Measurements from ENCODE around the gene BLACAT1.

BLACAT1 gene

DNA sequence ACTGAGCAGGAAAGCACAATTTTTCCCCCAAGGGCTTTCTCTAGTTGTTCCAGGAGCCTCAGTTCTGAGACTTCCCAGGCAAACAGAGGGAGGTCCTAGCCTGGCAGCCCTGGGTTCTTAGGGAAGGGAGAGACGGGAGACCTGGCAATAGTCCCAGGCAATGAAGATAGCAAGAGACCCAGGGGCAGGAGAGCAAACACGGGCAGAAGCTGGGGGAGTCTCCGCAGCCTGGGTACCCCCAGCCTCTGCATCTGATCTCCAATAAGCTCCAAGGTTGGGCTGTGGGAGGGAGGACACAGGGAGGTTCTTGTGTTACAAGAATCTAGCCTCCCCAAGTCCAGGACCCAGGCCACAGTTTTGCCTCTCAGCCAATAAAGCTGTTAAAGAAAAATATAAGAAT, 2.4 kb downstream of the BLACAT1 start:
- no peak for DNase-seq (ENCODE audit: low spot score)

DNA sequence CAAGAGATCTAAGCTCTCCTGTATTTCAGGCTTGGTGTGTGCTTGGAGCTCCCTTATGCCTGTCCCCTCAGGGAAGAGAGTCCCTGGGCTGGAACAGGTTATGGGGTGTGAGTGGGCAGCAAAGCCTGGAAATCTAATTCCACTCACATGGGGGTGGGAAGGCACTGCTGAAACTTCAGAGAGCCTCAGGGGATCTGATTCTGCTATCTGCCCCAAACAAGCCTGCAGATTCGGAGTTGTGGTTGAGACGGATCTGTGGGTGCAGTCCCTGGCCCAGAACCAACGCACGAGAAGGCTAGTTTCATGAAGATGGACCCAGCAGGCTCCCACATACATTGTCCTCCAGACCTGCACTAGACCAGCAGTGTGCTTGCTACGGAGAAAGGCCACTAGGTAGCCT, 2.9 kb downstream of the BLACAT1 start:
- no peak for DNase-seq (ENCODE audit: low spot score)

DNA sequence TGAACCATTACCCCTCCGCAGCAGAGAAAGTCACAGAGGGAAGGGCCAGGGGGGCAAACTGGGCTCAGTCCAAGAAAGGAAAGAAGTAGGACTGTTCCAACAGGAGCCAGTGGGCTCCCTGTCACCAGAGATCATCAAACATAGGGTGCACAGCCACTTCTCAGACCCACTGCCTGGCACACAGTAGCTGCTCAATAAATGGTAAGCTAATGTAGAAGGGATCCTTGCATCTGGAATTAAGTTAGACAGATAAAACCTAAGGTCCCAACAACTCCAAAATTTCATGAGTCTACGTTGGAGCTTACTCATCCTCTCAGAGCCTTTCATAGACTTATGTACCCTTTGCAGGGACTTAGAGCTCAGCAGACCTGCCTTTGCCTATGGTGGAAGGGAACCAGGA, 3.5 kb downstream of the BLACAT1 start:
- no peak for DNase-seq (ENCODE audit: low spot score)

DNA sequence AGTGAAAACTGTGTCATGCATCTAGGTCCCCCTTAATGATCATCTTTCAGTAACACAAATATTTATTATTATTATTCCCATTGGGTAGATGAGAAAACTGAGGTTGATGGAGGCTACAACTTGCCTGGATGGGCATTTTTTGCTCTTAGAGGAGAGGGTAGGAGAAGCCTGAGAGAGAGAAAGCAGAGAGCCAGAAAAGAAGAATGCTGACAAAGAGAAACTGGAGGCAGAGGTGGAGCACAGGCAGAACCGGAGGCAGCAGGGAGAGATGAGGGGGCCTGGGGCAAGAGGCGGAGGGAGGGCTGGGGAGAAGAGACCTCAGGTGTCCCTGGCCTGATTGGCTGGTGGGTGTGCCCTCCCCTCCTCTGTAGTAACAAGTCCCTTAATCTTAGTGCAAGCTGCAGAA, 4.1 kb downstream of the BLACAT1 start:
- DNase-seq (ENCODE audit: low spot score): no peak

DNA sequence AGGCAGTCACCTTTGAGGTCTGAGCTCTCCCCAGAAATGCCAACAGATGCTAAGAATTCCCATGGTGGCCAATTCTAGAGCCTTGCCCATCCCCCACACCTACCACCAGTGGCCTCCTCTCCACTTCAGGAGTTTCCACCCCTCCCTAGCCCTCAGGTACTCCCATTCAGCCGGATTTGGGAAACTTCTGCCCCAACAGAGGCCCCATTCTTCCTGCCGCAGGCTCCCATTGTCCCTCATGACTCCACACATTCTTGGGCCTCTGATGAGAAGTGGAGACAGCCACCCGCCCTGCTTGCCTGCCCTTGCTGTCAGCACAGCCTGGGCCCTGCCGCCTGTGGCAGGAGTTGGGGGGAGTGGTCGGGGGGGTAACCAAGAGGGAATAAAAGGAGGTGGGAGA, 4.6 kb downstream of the BLACAT1 start:
- DNase-seq (ENCODE audit: low spot score): no peak

DNA sequence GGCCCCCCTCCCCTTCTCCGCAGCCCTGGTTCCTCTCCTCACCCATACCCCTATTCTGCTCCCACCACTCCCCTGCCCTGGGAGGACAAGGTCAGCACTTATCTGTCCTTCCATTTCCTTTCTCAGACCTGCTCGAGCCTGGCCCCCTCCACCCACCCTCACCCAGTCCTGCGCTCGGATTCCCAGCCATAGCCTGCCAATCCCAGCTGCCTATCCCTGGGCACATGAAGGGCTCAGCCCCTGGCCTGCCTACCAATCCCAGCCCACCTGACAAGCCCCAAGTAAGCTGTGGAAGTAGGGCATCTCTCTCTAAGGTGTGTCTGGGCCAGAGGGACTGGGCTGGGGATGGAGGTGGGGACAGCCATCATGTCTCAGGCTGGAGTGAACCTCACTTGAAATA, 5.4 kb downstream of the BLACAT1 start:
- DNase-seq (ENCODE audit: low spot score): no peak

DNA sequence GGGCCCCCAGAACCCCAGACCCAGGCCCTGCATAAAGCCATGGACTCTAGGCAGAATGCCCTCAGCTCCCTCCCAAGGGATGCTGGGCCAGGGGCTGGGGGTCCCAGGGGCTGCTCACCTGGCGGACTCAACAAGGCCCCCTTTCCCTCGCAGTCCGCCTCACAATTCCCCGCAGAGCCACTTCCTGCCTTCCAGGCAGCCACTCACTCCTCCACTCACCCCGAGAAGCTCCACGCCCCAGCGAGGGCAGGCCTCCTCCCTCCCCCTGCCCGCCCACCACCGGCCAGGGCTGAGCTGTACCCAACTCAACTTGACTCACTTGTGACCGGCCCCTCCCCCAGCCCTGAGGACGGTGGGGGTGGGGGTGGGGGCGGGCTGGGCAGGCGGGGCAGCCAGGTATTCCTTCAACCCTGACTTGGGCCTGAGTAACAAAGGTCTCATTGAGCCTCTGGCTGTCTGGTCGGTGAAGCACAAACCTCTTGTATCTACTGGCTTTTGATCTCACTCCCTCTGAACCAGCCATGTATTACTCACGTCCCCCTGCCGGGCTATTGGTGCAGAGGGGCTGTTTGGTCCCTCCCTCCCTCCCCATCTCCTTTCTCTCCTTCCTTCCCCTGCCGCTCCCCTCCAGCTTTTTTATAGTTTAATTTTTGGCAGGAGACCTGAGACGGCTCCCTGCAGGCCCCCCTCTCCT, 5.9 kb downstream of the BLACAT1 start:
- no peak for DNase-seq (ENCODE audit: low spot score)

DNA sequence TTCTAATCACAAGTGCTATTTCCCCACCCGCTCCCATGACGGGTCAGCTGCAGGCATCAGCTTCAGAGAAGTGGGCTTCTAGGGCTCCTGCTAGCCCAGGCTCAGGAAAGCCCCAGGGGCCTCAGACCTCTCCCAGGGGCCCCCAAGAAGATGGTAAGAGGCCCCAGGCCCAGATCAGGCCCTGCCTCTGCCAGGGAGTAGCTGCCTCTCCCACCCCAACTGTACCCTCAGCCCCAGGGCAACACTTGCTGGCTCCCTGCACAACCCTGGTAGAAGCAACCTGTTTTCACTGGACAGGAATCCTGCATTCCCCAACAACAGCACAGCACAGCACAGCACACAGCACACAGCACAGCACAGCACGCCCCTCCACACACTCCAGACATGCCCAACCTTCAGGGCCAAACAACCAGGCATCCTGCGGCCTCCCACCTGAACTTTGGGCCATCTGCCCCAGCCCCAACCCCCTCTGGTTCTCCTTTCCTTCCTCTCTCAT, 6.5 kb downstream of the BLACAT1 start:
- no peak for DNase-seq (ENCODE audit: low spot score)

DNA sequence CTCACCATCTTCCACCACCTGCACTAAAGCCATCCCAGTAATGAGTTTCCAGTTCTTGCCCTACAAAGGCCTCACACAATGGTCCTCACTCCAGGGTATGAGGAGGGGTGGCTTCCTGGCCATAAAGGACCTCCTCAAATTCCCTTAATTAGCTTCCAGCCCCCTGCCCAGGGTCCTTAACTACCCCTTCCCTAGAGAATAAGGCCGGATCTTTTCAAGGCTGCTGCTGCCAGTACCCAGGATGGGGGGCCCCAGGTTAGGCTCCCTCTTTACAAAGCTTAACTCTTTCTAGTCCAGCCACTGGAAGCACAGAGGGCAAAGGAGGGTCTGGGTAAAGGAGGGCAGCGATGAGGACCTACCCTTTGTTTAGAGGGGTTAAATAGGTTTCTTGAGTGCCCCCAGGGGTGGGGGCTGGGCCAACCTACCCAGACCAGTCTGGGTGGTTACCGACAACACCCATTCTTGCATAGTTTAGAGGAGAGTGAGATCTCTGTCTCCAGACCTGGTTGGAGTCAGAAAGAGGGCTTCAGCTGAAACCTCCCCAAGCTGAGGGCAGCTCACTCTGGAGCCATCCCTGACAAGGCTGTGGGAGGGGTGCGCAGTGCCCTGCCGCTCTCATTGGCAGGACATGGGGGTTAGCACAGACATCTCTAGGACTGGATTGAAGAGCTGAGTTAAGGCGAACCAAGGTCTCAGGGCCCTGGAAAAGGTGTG, 7.1 kb downstream of the BLACAT1 start:
- DNase-seq (ENCODE audit: low spot score): no peak

DNA sequence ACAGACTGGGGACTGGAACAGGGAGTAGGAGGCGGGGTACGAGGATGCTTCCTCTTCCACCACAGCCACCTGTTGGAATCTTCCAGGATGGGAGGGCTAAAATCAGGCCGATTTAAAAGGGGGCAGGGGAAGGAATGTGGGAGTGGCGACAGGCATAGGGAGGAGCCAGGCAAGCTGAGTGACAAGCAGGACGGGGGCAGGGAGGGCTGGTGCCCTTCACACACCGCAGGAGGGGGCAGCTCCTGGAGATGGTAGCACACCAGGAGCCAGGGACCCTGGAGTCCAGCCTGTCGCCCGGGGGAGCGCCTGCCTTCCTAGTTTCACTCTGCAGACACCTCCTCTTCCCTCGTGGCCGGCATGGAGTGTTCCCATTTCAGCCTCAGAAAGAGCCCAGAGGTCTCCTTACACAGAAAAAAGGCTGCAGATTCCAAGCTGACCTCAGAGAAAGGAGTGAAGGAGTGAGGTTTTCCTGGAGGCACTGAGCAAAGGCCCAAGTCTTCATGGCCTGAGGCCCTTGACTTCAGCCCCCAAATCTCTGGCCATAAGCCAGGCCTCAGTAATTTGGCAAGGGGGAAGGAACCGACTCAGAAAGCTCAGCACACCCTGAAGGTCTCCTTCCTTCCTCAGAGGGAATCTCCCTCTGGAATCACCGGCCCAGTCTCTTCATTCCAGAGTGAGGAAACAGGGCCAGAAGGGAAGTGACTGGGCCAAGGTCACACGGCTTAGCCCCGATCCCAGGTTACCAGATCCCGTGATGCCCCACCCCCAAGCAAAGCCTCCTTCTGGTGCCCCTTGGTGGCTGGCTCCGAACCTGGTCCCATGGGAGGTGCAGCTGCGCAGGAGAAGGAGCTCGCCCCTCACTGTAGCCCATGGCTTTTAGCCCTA, 8.1 kb downstream of the BLACAT1 start:
- DNase-seq (ENCODE audit: low spot score): no peak

DNA sequence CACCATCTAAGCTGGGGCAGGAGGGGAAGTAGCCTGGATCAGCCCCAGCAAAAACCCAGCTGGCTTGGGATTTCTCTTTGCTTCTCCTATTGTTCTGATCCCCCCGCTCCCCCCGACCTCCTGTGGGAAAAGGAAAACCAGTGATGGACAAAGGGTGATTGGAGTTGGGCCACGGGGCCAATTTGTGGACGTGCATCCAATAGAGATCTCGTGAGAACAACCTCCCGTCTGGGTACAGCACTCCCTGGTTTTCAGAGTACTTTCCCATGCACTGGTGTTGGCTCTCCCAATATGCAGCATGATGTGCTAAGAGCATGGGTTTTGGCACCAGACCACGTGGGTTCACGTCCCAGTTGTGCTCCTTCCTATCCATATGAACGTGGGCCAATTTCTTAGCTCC, 9.0 kb downstream of the BLACAT1 start:
- DNase-seq (ENCODE audit: low spot score): peak; percentile 58

DNA sequence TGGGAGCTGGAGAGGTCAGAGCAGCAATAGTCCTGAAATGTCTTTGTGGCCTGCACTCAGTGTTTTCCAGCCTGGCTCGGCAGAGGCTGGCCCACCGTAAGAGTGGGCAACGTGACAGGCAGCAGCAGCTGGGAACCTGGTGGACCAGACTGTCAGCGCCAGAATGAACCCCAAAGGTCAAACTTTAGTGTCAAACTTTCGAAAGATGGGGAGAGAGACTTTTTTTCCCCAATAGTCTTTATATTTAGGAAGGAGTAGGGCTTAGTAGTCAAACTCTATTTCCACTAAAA, 10.3 kb downstream of the BLACAT1 start:
- no peak for DNase-seq (ENCODE audit: low spot score)

DNA sequence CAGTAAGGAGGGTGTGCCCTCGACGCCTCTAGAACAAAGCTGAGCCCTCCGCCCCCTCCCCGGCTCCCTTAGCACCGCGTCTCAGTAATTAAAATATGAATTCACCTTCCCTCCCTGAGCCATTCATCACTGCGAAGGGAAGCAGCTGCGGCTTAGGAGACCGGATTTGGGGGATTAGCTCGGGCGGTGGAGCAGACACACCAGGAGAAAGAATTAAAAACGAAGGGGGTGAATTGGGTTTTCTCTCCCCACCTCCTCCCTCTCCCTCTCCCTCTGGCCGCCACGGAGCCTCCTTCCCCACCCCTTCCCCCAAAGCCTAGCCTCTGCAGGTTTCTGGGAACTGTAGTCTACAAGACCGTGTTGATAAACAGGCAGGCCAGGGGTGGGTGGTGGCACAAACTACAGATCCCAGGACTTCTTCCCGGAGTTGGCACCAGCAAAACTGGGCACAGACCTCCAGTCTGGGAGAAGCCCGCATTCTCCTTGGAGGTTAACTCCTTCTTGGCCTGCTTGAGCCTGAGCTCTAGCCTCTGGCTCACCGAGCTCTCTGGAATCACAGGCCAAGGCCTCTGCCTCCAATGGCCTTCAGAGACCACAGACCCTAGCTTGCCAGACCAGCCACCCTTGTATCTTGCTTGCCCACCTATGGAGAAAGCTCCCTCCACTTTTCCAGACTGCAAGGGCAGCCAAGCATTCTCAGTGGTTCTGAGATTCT, 10.8 kb downstream of the BLACAT1 start:
- DNase-seq (ENCODE audit: low spot score): peak; percentile 93

DNA sequence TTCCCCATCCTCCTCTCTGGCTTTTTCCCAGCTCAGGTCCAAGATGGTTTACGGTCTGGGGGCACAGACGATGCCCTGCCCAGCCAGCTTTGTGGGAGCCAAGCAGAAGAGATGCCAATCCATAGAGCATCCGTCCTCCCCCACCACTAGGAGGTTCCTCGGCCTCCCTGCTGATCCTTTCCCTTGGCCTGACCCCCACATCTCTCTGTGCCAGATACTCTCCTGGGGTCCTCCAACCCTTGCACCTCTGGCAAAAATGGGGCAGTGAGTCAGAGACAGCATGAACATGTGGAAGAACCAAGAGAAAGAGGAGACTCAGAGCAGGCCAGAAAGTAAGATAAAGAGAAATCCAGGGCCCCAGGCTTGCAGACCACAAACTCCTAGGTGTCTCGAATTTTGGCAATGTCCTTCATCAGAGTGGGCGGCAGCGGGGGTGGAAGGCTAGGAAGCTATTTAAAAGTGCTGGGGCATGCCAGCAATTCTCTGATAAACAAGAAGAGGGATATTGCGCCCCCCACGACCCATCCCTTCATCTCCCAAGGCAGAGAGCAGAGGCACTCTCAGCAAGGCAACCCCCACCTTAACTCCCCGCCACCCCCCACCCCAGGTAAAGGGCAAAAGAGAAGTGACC, 11.4 kb downstream of the BLACAT1 start:
- DNase-seq (ENCODE audit: low spot score): no peak

DNA sequence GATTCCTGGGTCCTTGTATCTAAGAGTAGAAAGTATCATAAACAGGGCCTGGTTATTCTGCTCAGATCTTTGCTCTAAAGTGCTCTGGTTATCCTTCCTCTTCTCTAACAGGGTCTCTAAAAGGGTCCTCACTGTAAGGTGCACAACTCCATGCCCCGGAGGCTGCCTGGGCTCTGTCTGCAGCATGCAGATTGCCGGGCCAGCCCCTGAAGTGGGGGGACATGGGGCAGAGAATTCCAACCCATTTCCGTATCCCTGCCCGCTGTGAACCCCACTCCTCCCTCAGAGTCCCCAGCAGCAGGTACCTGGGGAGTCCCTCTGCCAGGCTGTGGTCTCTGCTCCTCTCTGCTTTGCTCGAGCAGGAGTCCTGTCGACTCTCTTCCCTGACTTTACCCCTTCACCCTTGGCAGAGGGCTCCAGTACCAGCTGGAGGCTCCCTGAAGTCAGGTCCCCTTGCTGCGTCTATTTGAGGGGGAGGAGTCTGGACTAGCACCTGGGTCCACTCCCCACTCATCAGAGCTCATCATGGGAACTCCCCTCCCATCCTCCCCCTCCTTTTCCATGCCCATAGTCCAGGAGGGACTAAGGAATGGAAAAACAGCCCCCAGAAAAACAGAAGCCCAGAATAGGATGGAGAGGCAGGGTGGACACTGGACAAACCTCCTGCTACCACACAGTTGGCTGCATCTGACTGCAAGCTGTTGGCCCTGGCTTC, 12.1 kb downstream of the BLACAT1 start:
- DNase-seq (ENCODE audit: low spot score): no peak

DNA sequence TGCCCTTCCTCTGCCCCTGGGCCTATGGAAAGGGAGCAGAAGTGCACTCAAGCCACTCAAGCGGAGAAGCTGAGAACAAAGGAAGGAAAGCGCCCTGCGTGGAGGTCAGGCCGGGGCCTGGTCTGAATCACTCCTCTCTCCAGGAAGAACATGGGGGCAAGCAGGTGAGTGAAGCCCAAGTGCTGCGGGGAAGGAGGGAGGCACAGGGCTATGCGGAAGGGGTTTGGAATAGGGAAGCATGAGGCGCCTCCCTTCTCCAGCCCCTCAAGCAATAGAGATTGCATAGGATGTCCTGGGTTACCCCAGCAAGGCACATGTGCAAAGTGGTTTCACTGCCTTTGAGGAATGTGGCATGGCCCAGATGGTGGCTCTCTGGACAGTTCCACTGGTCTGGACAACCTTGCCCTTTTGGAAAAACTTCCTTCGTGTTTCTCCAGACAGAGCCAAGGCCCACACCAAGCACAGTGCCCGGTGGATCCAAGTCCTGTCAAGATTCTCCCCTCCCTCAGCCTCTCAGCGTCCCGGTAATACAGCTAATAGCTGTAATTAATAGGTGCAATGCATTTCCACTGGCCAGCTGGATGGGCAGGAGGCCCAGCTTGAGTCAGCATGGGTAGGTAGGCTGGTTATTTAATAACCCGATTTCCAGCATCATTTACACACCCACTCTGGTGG, 13.7 kb downstream of the BLACAT1 start:
- no peak for DNase-seq (ENCODE audit: low spot score)

DNA sequence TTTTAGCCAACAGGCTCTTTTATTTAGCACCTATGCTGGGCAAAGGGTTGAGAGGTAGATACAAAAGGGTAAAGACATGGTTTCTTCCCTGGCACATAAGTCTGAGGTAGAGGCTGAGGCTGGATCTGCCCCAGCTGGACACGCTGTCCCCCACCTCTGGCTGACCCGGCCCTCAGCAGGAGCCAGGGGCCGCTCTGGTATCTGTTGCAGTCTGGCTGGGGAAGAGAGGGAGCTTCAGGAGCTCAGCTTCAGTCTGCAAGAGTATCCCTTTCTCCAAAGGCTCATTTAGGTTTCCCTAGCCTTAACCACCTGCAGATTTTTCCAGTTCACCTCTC, 14.2 kb downstream of the BLACAT1 start:
- no peak for DNase-seq (ENCODE audit: low spot score)

DNA sequence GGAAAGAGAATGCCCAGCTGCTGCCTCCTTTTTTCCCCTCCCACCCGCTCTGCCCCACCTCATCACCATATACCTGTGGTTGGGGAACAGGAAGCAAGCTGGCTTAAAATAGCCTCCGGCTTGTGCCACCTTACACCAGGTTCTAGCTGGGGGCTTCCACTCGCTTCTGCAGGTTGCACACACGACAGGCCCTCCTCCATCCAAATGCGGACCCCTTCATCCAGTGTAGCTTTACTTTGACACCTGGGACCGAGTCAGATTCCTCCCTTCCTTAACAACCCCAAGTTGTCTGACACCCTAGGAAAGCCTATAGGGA, 14.6 kb downstream of the BLACAT1 start:
- no peak for DNase-seq (ENCODE audit: low spot score)

DNA sequence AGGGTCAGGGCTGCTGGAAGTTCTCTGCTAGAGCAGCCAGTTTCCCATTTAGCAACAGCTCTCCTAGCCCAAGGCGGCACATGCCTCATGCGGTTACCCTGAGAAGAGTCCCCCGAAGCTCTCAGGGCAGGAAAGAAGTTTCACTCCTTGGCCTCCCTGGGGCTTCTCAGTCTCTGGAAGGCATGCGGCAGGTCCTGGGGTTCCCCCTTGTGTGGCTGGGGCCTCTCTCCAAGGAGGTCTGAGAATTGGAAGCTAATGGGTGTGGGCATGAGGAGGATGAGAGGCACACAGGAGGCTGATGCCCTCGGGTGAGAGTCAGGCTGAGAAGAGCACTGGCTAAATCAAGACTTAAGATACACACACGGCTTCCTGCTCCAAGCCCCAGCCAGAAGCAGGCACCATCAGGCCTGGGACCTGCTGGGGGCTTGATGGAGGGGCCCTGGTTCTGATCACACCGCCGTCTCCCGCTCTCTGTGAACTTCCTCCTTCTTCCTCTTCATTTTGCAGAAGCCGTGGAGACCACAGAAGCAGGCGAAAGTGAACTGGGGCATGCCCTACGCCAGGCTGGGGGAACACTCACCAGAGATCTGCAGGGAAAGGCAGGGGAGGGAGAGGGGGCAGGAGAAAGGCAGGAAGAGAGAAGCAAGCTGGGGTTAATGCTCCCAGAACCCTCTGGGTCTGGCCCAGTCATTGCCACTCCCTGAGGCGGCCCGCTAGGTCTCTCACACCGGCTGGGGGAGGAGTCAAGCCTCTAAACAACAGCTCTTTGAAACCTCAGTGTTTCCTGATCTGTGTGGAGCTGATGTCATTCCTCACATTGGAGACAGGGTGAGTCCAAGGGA, 15.1 kb downstream of the BLACAT1 start:
- DNase-seq (ENCODE audit: low spot score): no peak

DNA sequence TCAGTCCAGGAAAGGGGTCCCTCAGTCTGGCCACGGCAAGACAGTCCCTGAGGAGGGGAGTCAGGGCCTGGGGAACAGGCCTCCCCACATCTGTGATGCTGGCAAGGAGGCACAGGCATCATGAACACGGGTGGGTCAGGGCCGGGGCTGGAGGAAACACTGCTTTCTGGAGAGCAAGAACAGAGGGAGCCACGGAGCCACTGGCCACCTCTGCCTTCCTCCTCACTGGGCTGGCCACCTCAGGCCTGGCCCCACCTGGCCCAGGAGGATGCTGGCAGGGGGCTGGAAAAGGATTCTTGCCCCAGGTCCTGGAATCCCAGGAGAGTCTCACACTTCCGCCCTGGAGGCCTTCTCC, 15.7 kb downstream of the BLACAT1 start:
- no peak for DNase-seq (ENCODE audit: low spot score)

Measured in D341Med (cell line).